GM12873 (cell line): ENCODE results near the gene ABHD2.

Experiments used
- CTCF ChIP-seq: IDR thresholded peaks from 2 replicates; pipeline ENCODE4 v1.5.1; 2012; ENCODE audit warnings: low read depth, mild to moderate bottlenecking, moderate library complexity, low read length, control low read depth; ENCODE audit not compliant: insufficient read depth; ENCODE audit errors: missing control alignments

Gene ABHD2

GRCh38 chr15:89205991-89206585 lies 117.8 kb downstream of the ABHD2 start:
- TF ChIP-seq CTCF: no peak

DNA sequence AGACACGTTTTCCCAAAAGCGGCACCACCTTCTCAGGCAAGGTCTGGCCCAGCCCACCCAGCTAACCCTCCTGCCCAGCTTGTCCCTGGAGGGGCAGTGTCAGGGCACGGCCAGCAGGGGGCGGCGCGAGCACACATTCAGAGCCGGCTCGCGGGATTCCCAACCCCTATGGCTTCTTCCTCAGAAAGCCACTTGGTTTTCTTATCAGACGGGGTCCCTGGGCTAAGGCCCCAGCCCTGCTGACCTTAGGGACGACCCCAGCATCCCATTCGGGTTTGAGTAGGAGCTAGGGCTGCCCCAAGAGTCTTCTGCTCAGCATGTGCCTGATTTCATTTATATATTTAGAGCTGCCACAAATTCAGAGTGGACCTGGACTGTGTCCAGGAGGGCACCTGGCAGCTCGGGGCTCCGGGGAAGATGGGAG lies 118.7 kb downstream of the ABHD2 start:
- peak; percentile 99 for TF ChIP-seq CTCF

GRCh38 chr15:89208256-89208655 lies 120.0 kb downstream of the ABHD2 start:
- no peak for TF ChIP-seq CTCF

DNA sequence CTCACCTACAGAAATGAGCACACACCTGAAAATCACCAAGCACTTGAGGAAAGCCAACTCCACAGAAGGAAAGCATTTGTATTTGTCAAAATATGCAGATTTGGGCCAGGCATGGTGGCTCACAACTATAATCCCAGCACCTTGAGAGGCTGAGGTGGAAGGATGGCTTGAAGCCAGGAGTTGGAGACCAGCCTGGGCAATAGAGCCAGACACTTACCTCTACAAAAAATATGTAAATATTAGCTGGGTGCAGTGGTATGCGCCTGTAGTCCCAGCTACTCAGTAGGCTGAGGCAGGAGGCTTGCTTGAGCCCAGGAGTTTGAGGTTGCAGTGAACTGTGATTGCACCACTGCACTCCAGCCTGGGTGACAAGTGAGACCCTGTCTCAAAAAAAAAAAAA lies 120.8 kb downstream of the ABHD2 start:
- no peak for TF ChIP-seq CTCF

DNA sequence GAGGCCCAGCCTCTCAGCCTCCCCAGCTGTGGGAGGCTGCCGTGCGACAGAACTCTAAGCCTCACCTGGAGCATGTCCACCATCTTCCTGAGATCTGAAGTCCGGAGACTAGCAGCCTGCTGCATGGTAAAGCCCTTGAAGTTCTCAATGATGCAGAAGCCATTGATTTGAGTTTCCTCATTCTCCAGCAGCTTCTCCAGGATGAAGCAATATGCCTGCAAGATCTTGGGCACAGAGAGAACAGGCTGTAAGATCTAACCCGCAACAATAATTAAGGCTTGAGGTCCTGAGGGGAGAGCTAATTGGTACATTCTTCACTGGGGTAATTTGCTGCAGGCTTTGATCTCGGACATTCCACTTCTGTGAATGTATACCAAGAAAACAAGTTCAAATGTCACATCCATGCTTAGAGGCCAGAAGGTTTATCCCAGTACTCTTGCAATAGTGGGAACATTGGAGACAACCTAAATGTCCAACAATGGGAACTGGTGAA lies 123.5 kb downstream of the ABHD2 start:
- TF ChIP-seq CTCF: no peak

DNA sequence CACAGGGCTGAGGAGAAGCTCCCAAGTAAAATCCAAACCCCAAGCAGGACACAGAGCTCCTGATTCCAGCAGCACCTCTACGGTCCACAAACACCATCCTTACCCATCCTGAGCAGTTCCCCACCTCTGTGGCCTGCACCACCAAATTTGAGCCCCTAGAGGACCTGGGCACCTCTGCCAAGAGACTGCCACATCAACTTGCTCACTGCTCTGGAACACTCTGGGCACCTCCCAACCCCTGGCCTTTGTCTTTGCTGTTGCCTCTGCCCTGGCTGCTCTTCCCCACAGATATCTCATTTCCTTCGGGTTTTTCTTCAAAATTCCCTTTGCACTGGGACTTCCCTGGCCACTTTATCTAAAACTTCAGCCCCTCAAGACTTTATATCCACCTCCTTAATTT lies 127.4 kb downstream of the ABHD2 start:
- TF ChIP-seq CTCF: no peak

- no peak for TF ChIP-seq CTCF
Observed at GRCh38 chr15:89217031-89217430, 128.8 kb downstream of the ABHD2 start.
